HepG2 (cell line): Measurements from ENCODE around the gene JPT1. TPM values are rescaled to one million over a fixed set of nuclear protein-coding genes. Genes with fewer than 3 reads are reported as not detected.

Experiments
- ATF1 ChIP-seq: IDR thresholded peaks from 2 replicates; pipeline ENCODE4 v1.6.1; 2016; ENCODE audit warnings: mild to moderate bottlenecking, control low read depth
- CHD2 ChIP-seq: IDR thresholded peaks from 2 replicates; pipeline ENCODE4 v1.6.1; 2011; ENCODE audit warnings: low read depth, low read length, improper control_type of control experiment
- CHD4 ChIP-seq: fragments of 200-600 bp; sonication (generic); IDR thresholded peaks from 2 replicates; pipeline ENCODE4 v1.7.0; 2017; ENCODE audit warnings: mild to moderate bottlenecking, low read length, borderline replicate concordance
- DR1 ChIP-seq: sonication (generic); formaldehyde crosslinking; IDR thresholded peaks from 2 replicates; pipeline ENCODE4 v1.8.0; 2021; ENCODE audit warnings: mild to moderate bottlenecking, missing genetic modification reagents, inconsistent platforms
- GTF2F1 ChIP-seq: fragments of 150-350 bp; IDR thresholded peaks from 2 replicates; pipeline ENCODE4 v1.6.1; 2014; ENCODE audit warnings: low read length
- HBP1 ChIP-seq: IDR thresholded peaks from 2 replicates; pipeline ENCODE4 v1.6.1; 2016; ENCODE audit warnings: low read depth, control low read depth
- HINFP ChIP-seq: sonication (generic); formaldehyde crosslinking; IDR thresholded peaks from 2 replicates; pipeline ENCODE4 v1.4.0; 2020; ENCODE audit warnings: low read depth, mild to moderate bottlenecking, missing genetic modification reagents
- PHF8 ChIP-seq: sonication (generic); formaldehyde crosslinking; IDR thresholded peaks from 2 replicates; pipeline ENCODE4 v1.5.0; 2020; ENCODE audit warnings: missing genetic modification reagents
- SMYD3 ChIP-seq: sonication (generic); formaldehyde crosslinking; IDR thresholded peaks from 2 replicates; pipeline ENCODE4 v1.8.1; 2023; ENCODE audit warnings: mild to moderate bottlenecking, missing genetic modification reagents
- SOX6 ChIP-seq, 2 experiments: fragments of 450-650 bp in 1 of 2; sonication (generic) in 1 of 2; formaldehyde crosslinking in 1 of 2; IDR thresholded peaks; 2 replicates each; pipeline versions ENCODE4 v1.4.0 to v1.6.1; 2017 to 2020; ENCODE audit warnings: antibody characterized with exemption in 1 of 2, mild to moderate bottlenecking in 1 of 2, missing genetic modification reagents in 1 of 2
- UBTF ChIP-seq: sonication (generic); formaldehyde crosslinking; IDR thresholded peaks from 2 replicates; pipeline ENCODE4 v1.4.0; 2020; ENCODE audit warnings: mild to moderate bottlenecking, missing genetic modification reagents
- XBP1 ChIP-seq: sonication (generic); formaldehyde crosslinking; IDR thresholded peaks from 2 replicates; pipeline ENCODE4 v1.5.0; 2020; ENCODE audit warnings: missing genetic modification reagents
- ZNF20 ChIP-seq: sonication (generic); formaldehyde crosslinking; IDR thresholded peaks from 2 replicates; pipeline ENCODE4 v1.4.0; 2020; ENCODE audit warnings: mild to moderate bottlenecking, moderate library complexity, missing genetic modification reagents
- ZNF646 ChIP-seq: sonication (generic); formaldehyde crosslinking; IDR thresholded peaks from 2 replicates; pipeline ENCODE4 v1.9.0; 2021; ENCODE audit warnings: mild to moderate bottlenecking, missing genetic modification reagents
- ZNF773 ChIP-seq: sonication (generic); formaldehyde crosslinking; IDR thresholded peaks from 2 replicates; pipeline ENCODE4 v1.4.0; 2020; ENCODE audit warnings: missing genetic modification reagents, borderline replicate concordance
- ZNF891 ChIP-seq: sonication (generic); formaldehyde crosslinking; IDR thresholded peaks from 2 replicates; pipeline ENCODE4 v1.5.0; 2020; ENCODE audit warnings: mild to moderate bottlenecking, missing genetic modification reagents
- polyA plus RNA-seq, 8 experiments: library from polyadenylated mRNA; depleted of rRNA in 3 of 8; stranded (reverse) in 7 of 8; unstranded in 1 of 8; fragments of >200 nt; fragmentation: Illumina TruSeq in 4 of 8; extraction: Trizol in 4 of 8; gene quantifications; 2 replicates each; pipeline versions ENCODE4 v1.2.1 to v1.2.3, GENCODE V29; 2011 to 2016; ENCODE audit warnings: low read depth in 4 of 8, missing spikeins in 1 of 8, mixed read lengths in 1 of 8; ENCODE audit not compliant: insufficient read depth in 1 of 8
- total RNA-seq, 5 experiments: library from RNA; depleted of rRNA; stranded (reverse); fragments of >200 nt; fragmentation: Illumina TruSeq; extraction: Trizol; gene quantifications; 2 replicates each; pipeline ENCODE4 v1.2.3, GENCODE V29; 2016; ENCODE audit warnings: low read depth in 1 of 5

JPT1 gene
- total and polyA plus RNA-seq, 2 of the 13 experiments (the other 11 are each of a cell fraction or from before 2014, with no cell fraction given), result 43.3 to 256 TPM

GRCh38 chr17:75088465-75089417 lies 65.6 kb downstream of the JPT1 start (continued):
- peak; percentile 63; the same call in 1 of the 2 replicates for TF ChIP-seq ZNF646
- TF ChIP-seq GTF2F1, result no peak
- TF ChIP-seq HBP1 (CRISPR knock-in tag), result no peak
- TF ChIP-seq SOX6 (IDR thresholded peaks at IDR 0.05), result no peak
- peak; percentile 14 for TF ChIP-seq SOX6 (CRISPR knock-in tag; IDR thresholded peaks at IDR 0.05)
- no peak for TF ChIP-seq CHD2
- no peak for TF ChIP-seq ATF1 (CRISPR knock-in tag)
- no peak for TF ChIP-seq SMYD3 (CRISPR knock-in tag)
- no peak for TF ChIP-seq CHD4
- TF ChIP-seq PHF8 (CRISPR knock-in tag), result no peak
- no peak for TF ChIP-seq ZNF773 (CRISPR knock-in tag)
- TF ChIP-seq ZNF891 (CRISPR knock-in tag), result 0 out of 2 replicates have a peak, but pooled peaks have one; percentile 9
- no peak for TF ChIP-seq DR1
- no peak for TF ChIP-seq XBP1 (CRISPR knock-in tag)
- no peak for TF ChIP-seq ZNF20 (CRISPR knock-in tag)
- TF ChIP-seq HINFP (CRISPR knock-in tag), result no peak
- TF ChIP-seq UBTF, result peak; percentile 72; the same call in 1 of the 2 replicates
